ENCODE data around the gene NOP16. TPM values are rescaled to one million over a fixed set of nuclear protein-coding genes. Genes with fewer than 3 reads are reported as not detected.

The NOP16 gene, protein sequence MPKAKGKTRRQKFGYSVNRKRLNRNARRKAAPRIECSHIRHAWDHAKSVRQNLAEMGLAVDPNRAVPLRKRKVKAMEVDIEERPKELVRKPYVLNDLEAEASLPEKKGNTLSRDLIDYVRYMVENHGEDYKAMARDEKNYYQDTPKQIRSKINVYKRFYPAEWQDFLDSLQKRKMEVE
- polyA plus RNA-seq, result 27.6 TPM
- long read RNA-seq, donor 1, transcript NOP16-207 (5 exons, 1,258 nt), result major isoform, 8 of 12 reads
- long read RNA-seq, donor 1, partial matches to known transcripts, result 0 of 12 reads
- long read RNA-seq, donor 1, other reads (novel, unspliced or antisense), result 0 of 12 reads
- long read RNA-seq, donor 2, transcript NOP16-207 (5 exons, 1,258 nt), result major isoform, 18 of 26 reads
- long read RNA-seq, donor 2, transcript NOP16-211 (5 exons, 954 nt), result minor isoform, 5 of 26 reads
- long read RNA-seq, donor 2, partial matches to known transcripts, result 0 of 26 reads
- long read RNA-seq, donor 2, other reads (novel, unspliced or antisense), result 0 of 26 reads
- long read RNA-seq, donor 3, transcript NOP16-207 (5 exons, 1,258 nt), result major isoform, 24 of 39 reads
- long read RNA-seq, donor 3, transcript NOP16-211 (5 exons, 954 nt), result minor isoform, 7 of 39 reads
- long read RNA-seq, donor 3, partial matches to known transcripts, result 5 of 39 reads
- long read RNA-seq, donor 3, other reads (novel, unspliced or antisense), result 0 of 39 reads
- long read RNA-seq, donor 4, partial matches to known transcripts, result 0 of 1 reads
- long read RNA-seq, donor 4, other reads (novel, unspliced or antisense), result 0 of 1 reads
- long read RNA-seq, donor 5, partial matches to known transcripts, result 0 of 6 reads
- long read RNA-seq, donor 5, other reads (novel, unspliced or antisense), result 0 of 6 reads
- long read RNA-seq, donor 6, transcript NOP16-207 (5 exons, 1,258 nt), result major isoform, 15 of 19 reads
- long read RNA-seq, donor 6, partial matches to known transcripts, result 0 of 19 reads
- long read RNA-seq, donor 6, other reads (novel, unspliced or antisense), result 0 of 19 reads
- long read RNA-seq, donor 7, partial matches to known transcripts, result 0 of 6 reads
- long read RNA-seq, donor 7, other reads (novel, unspliced or antisense), result 0 of 6 reads
- long read RNA-seq, donor 8, transcript NOP16-207 (5 exons, 1,258 nt), result major isoform, 28 of 35 reads
- long read RNA-seq, donor 8, partial matches to known transcripts, result 0 of 35 reads
- long read RNA-seq, donor 8, other reads (novel, unspliced or antisense), result 0 of 35 reads
- long read RNA-seq, donor 9, transcript NOP16-211 (5 exons, 954 nt), result minor isoform, 5 of 22 reads
- long read RNA-seq, donor 9, transcript NOP16-207 (5 exons, 1,258 nt), result major isoform, 15 of 22 reads
- long read RNA-seq, donor 9, partial matches to known transcripts, result 0 of 22 reads
- long read RNA-seq, donor 9, other reads (novel, unspliced or antisense), result 0 of 22 reads
- long read RNA-seq, donor 10, transcript NOP16-207 (5 exons, 1,258 nt), result major isoform, 26 of 488 reads
- long read RNA-seq, donor 10, partial matches to known transcripts, result 144 of 488 reads
- long read RNA-seq, donor 10, other reads (novel, unspliced or antisense), result 311 of 488 reads
- long read RNA-seq, donor 11, partial matches to known transcripts, result 0 of 8 reads
- long read RNA-seq, donor 11, other reads (novel, unspliced or antisense), result 0 of 8 reads

DNA sequence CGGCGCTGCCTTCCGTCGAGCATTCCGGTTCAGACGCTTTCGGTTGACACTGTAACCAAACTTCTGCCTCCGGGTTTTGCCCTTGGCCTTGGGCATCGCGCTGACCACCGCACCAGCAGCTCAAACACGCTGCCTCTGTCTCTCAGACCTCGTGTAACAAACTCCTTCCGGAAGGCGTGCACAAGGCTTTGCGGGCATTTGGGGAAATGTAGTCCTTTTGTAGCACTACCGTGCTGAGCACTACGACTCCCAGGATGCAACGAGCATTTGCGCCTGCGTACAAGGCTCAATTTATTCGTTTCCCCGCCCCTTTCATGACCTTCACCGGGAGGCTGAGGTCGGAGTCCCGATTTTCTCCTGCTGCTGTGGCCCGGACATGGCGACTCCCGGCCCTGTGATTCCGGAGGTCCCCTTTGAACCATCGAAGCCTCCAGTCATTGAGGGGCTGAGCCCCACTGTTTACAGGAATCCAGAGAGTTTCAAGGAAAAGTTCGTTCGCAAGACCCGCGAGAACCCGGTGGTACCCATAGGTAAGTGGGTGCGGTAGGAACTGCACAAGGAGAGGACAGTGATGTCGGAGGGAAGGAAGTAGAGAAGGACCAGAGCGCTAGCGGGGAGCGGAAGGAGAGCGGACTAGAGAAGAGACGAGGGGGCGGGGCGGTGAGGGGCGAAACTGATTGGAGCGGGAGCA, at the start of gene NOP16, which contains the start of gene HIGD2A:
Gene NOP16 (minus strand): TSS at position 155 of the 691 bp plus-strand sequence. CDS start 59 bp downstream, at position 96.
Gene HIGD2A (plus strand): TSS at position 308 of the 691 bp plus-strand sequence. CDS start 69 bp downstream, at position 377.
- no peaks in the 10 kb centered on the region for H3K27me3 ChIP-seq (ENCODE audit: control insufficient read depth, insufficient read depth, low read length)
- peaks cover 59% of the 10 kb centered on the region for H3K36me3 ChIP-seq (ENCODE audit: control insufficient read depth, insufficient read depth, low read length)
- H3K4me1 ChIP-seq (ENCODE audit: control insufficient read depth, insufficient read depth, low read length), result peaks cover 5% of the 10 kb centered on the region
- peak within 1 kb of the TSS; percentile 95 for H3K27ac ChIP-seq (ENCODE audit: low read length)
- H3K9me3 ChIP-seq (ENCODE audit: control insufficient read depth, low read depth, low read length), result no peaks in the 10 kb centered on the region
- peak within 1 kb of the TSS; percentile 61 for H3K4me3 ChIP-seq (ENCODE audit: low read length)
- WGBS (ENCODE audit: insufficient coverage, low lambda C conversion rate), result no CpG with 5 or more reads among the region's 47 CpGs
- DNase-seq, result peak; percentile 98 to 99

DNA sequence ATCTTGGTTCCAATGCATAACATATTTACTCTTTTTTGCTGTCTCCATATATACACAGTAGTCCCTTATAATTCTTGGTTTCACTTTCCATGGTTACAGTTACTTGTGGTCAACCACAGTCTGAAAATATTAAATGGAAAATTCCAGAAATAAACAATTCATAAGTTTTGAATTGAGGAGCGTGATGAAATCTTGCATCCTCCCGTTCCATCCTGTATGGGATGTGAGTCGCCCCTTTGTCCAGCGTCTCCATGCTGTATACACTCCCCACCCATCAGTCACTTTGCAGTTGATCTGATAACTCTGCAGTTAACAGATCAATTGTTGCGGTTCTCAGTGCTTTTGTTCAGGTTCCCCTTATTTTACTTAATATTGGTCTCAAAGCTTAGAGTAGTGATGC, 48.3 kb upstream of the NOP16 start:
- peaks cover 6% of the 10 kb centered on the region for H3K4me1 ChIP-seq (ENCODE audit: control insufficient read depth, insufficient read depth, low read length)
- H3K9me3 ChIP-seq (ENCODE audit: control insufficient read depth, low read depth, low read length), result peaks cover 8% of the 10 kb centered on the region
- H3K27me3 ChIP-seq (ENCODE audit: control insufficient read depth, insufficient read depth, low read length), result peaks cover 3% of the 10 kb centered on the region
- no peak overlapping the region for H3K4me3 ChIP-seq (ENCODE audit: low read length)
- no peaks in the 10 kb centered on the region for H3K36me3 ChIP-seq (ENCODE audit: control insufficient read depth, insufficient read depth, low read length)
- DNase-seq, result no peak
- H3K27ac ChIP-seq (ENCODE audit: low read length), result no peak overlapping the region
- no CpG with 5 or more reads among the region's 5 CpGs for WGBS (ENCODE audit: insufficient coverage, low lambda C conversion rate)

DNA sequence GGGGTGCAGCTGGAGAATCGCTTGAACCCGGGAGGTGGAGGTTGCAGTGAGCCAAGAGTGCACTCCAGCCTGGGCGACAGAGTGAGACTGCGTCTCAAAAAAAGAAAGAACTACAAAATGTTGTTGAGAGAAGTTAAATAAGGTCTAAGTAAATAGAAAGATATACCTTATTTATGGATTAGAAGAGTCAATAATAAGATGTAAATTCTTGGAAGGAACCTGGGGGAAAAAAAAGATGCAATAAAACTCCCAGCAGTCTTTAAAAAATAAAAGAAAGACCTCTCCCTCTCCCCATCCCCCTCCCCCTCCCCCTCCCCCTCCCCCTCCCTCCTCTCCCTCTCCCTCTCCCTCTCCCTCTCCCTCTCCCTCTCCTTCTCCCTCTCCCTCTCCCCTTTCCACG, 44.3 kb upstream of the NOP16 start:
- peaks cover 5% of the 10 kb centered on the region for H3K4me1 ChIP-seq (ENCODE audit: control insufficient read depth, insufficient read depth, low read length)
- peaks cover 8% of the 10 kb centered on the region for H3K9me3 ChIP-seq (ENCODE audit: control insufficient read depth, low read depth, low read length)

DNA sequence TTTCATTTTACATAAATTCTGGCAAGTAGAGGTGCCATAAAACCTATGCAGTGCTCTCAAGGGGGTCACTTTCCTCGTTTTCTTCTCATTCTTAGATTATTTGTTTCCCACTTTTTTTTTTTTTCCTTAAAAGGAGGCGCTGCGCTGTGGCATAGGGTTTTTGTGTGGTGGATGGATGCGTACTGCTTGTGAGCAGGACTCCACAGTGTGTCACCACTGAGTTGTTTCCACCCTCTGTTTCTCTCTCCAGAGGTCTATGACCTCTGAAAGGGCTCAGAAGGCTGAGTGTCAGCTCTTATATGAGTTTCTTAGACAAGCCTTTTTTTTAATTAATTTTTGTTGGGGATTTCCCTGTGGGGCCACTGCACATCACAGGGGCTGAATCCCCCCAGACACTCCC, 41.6 kb upstream of the NOP16 start:
- H3K4me3 ChIP-seq (ENCODE audit: low read length), result no peak overlapping the region
- no peaks in the 10 kb centered on the region for H3K27me3 ChIP-seq (ENCODE audit: control insufficient read depth, insufficient read depth, low read length)
- peak overlapping the region; percentile 23 for H3K27ac ChIP-seq (ENCODE audit: low read length)
- H3K4me1 ChIP-seq (ENCODE audit: control insufficient read depth, insufficient read depth, low read length), result peaks cover 16% of the 10 kb centered on the region
- 88% methylated on average over 2 of the region's 4 CpGs for WGBS (ENCODE audit: insufficient coverage, low lambda C conversion rate)
- H3K9me3 ChIP-seq (ENCODE audit: control insufficient read depth, low read depth, low read length), result peaks cover 8% of the 10 kb centered on the region
- DNase-seq, result no peak
- H3K36me3 ChIP-seq (ENCODE audit: control insufficient read depth, insufficient read depth, low read length), result no peaks in the 10 kb centered on the region

More for the DNA sequence above, 44.3 kb upstream of the NOP16 start:
- Histone ChIP-seq H3K36me3 (ENCODE audit: control insufficient read depth, insufficient read depth, low read length) (no peaks in the 10 kb centered on the region), H3K4me3 (ENCODE audit: low read length) (no peak overlapping the region), H3K27ac (ENCODE audit: low read length) (no peak overlapping the region), H3K27me3 (ENCODE audit: control insufficient read depth, insufficient read depth, low read length) (no peaks in the 10 kb centered on the region)
- WGBS (ENCODE audit: insufficient coverage, low lambda C conversion rate), result 100% methylated on average over 2 of the region's 5 CpGs
- no peak for DNase-seq

DNA sequence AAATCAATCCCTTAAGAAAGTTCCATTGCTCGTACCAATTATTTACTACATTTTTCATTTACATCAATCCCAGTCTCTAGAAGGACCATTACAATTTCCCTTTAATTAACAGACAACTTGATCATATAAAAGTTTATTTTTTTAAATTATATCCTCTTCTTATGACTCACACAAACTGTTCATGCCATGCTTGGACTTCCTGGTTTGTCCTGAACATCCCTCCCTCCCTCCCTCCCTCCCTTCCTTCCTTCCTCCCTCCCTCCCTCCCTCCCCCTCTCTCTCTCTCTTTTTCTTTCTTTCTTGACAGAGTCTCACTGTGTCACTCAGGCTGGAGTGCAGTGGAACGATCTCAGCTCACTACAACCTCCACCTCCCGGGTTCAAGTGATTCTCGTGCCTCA, 39.6 kb upstream of the NOP16 start:
- 17% methylated on average over 1 of the region's 4 CpGs for WGBS (ENCODE audit: insufficient coverage, low lambda C conversion rate)
- no peaks in the 10 kb centered on the region for H3K36me3 ChIP-seq (ENCODE audit: control insufficient read depth, insufficient read depth, low read length)
- H3K4me1 ChIP-seq (ENCODE audit: control insufficient read depth, insufficient read depth, low read length), result peaks cover 27% of the 10 kb centered on the region
- H3K27ac ChIP-seq (ENCODE audit: low read length), result peak overlapping the region; percentile 85
- no peak overlapping the region for H3K4me3 ChIP-seq (ENCODE audit: low read length)
- H3K27me3 ChIP-seq (ENCODE audit: control insufficient read depth, insufficient read depth, low read length), result no peaks in the 10 kb centered on the region
- peaks cover under 1% of the 10 kb centered on the region for H3K9me3 ChIP-seq (ENCODE audit: control insufficient read depth, low read depth, low read length)
- DNase-seq, result peak in 1 of 2 donors; percentile 57

DNA sequence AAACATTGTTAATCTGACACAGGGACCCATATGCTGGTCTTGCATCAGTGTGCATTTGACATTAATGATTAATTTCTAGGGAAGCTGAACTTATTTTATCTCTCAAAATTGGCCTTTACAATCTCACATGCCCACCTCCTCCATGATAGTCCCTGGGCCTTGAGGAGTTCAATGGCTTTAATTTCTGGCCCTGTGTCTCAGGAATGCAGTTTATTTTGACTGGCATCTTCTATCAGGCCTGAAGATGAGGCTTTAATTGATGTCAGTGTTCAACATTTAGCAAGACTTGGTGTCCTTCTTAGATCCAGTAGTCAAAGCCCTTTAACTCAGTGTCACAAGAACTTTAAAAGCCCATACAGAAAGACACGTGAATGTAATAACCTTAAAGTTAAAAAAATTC, 38.5 kb upstream of the NOP16 start:
- peaks cover 27% of the 10 kb centered on the region for H3K4me1 ChIP-seq (ENCODE audit: control insufficient read depth, insufficient read depth, low read length)
- WGBS (ENCODE audit: insufficient coverage, low lambda C conversion rate), result no CpG with 5 or more reads among the region's 1 CpG
- H3K4me3 ChIP-seq (ENCODE audit: low read length), result no peak overlapping the region
- peak in 1 of 2 donors; percentile 83 for DNase-seq
- H3K9me3 ChIP-seq (ENCODE audit: control insufficient read depth, low read depth, low read length), result peaks cover 3% of the 10 kb centered on the region
- no peaks in the 10 kb centered on the region for H3K36me3 ChIP-seq (ENCODE audit: control insufficient read depth, insufficient read depth, low read length)
- H3K27me3 ChIP-seq (ENCODE audit: control insufficient read depth, insufficient read depth, low read length), result no peaks in the 10 kb centered on the region
- H3K27ac ChIP-seq (ENCODE audit: low read length), result peak overlapping the region; percentile 85

DNA sequence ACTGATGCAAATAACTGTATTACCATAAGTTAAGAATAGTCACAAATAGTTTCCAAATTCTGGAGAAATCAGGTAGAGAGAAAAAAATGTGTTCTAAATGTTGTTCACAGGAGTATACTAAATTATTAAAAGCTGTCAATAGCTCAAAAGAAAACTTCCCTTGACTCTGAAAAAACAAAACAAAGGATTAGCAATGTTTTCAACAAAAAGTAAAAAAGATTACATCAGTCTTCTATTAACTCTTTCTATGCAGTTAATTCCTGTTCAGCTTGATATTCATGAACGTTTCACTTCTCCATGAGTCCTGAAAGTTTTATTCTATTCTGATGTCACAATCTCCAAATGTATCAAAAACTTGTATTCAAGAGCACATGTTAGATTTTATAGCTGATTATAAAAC, 37.4 kb upstream of the NOP16 start:
- peak overlapping the region; percentile 85 for H3K27ac ChIP-seq (ENCODE audit: low read length)
- 100% methylated on average over 1 of the region's 1 CpG for WGBS (ENCODE audit: insufficient coverage, low lambda C conversion rate)

DNA sequence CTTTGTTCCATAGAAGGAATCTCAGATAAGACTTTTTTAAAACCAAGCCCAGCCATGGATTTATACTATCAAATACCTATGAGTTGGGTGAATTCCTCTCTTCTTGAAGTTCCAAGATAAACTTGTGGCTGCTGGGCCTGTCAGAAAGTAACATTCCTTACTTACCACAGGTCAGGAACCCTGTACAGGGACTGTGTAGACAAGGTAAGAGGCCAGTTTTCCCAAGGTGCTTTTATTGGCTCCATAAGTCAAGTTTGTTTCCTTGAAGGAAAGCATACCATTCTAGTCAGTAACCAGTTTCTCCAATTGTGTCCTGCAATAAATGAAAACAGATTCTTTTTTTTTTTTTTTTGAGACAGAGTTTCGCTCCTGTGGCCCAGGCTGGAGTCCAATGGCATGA, 36.7 kb upstream of the NOP16 start:
- peaks cover 15% of the 10 kb centered on the region for H3K9me3 ChIP-seq (ENCODE audit: control insufficient read depth, low read depth, low read length)
- WGBS (ENCODE audit: insufficient coverage, low lambda C conversion rate), result no CpG with 5 or more reads among the region's 1 CpG
- H3K36me3 ChIP-seq (ENCODE audit: control insufficient read depth, insufficient read depth, low read length), result no peaks in the 10 kb centered on the region
- H3K4me3 ChIP-seq (ENCODE audit: low read length), result no peak overlapping the region
- H3K27ac ChIP-seq (ENCODE audit: low read length), result peak overlapping the region; percentile 85
- H3K4me1 ChIP-seq (ENCODE audit: control insufficient read depth, insufficient read depth, low read length), result peaks cover 27% of the 10 kb centered on the region
- H3K27me3 ChIP-seq (ENCODE audit: control insufficient read depth, insufficient read depth, low read length), result no peaks in the 10 kb centered on the region
- peak; percentile 86 to 93 for DNase-seq

More for the DNA sequence above, 37.4 kb upstream of the NOP16 start:
- peaks cover 13% of the 10 kb centered on the region for H3K9me3 ChIP-seq (ENCODE audit: control insufficient read depth, low read depth, low read length)
- H3K4me1 ChIP-seq (ENCODE audit: control insufficient read depth, insufficient read depth, low read length), result peaks cover 27% of the 10 kb centered on the region
- no peak for DNase-seq
- H3K4me3 ChIP-seq (ENCODE audit: low read length), result no peak overlapping the region
- no peaks in the 10 kb centered on the region for H3K36me3 ChIP-seq (ENCODE audit: control insufficient read depth, insufficient read depth, low read length)
- H3K27me3 ChIP-seq (ENCODE audit: control insufficient read depth, insufficient read depth, low read length), result no peaks in the 10 kb centered on the region

DNA sequence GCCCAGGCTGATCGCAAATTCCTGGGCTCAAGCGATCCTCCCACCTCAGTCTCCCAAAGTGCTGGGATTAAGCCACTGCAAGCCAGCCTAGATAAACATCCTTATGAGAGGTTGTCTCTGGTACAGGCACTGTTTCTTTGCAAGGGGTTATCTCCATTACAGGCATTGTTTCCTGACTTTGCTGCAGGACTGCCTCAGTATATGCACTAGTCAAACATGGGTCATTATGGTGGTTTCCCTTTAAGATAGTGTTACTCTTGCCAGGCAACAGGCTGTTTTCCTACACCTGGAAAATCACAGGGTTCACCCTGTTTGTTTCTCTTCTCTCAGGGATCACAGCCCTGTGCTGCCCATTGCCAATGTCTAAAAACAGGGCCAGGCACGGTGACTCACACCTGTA, 35.8 kb upstream of the NOP16 start:
- H3K27ac ChIP-seq (ENCODE audit: low read length), result peak overlapping the region; percentile 63
- peak in 1 of 2 donors; percentile 48 for DNase-seq
- no peaks in the 10 kb centered on the region for H3K36me3 ChIP-seq (ENCODE audit: control insufficient read depth, insufficient read depth, low read length)
- no peak overlapping the region for H3K4me3 ChIP-seq (ENCODE audit: low read length)
- H3K9me3 ChIP-seq (ENCODE audit: control insufficient read depth, low read depth, low read length), result peaks cover 18% of the 10 kb centered on the region
- WGBS (ENCODE audit: insufficient coverage, low lambda C conversion rate), result no CpG with 5 or more reads among the region's 3 CpGs
- no peaks in the 10 kb centered on the region for H3K27me3 ChIP-seq (ENCODE audit: control insufficient read depth, insufficient read depth, low read length)
- peaks cover 27% of the 10 kb centered on the region for H3K4me1 ChIP-seq (ENCODE audit: control insufficient read depth, insufficient read depth, low read length)

Data from large intestine (tissue), 12 donors.